Fibroblast of skin of right biceps (primary cell): ENCODE results near the gene LILRB2.
"Not testable (repeated sequence)": the region's sequence is repeated elsewhere in the genome, so short reads cannot be mapped to it uniquely, and the experiment has no call there.

Source experiments
- DNase-seq: peaks from one replicate; pipeline ENCODE4 v3.0.0-alpha.2; 2013

Gene LILRB2

GRCh38 chr19:54302257-54302656, 21.3 kb upstream of the LILRB2 start:
- no peak for DNase-seq

GRCh38 chr19:54299515-54299914, 18.6 kb upstream of the LILRB2 start:
- DNase-seq = no peak

GRCh38 chr19:54299126-54299498, 18.2 kb upstream of the LILRB2 start:
- DNase-seq = no peak

GRCh38 chr19:54298357-54299125, 17.6 kb upstream of the LILRB2 start:
- no peak for DNase-seq

- DNase-seq = no peak
Measured at GRCh38 chr19:54297759-54298305, 16.9 kb upstream of the LILRB2 start.

GRCh38 chr19:54294539-54294938, 13.6 kb upstream of the LILRB2 start:
- DNase-seq = no peak

GRCh38 chr19:54289160-54289559, 8.2 kb upstream of the LILRB2 start:
- not testable (repeated sequence) for DNase-seq

- peak; percentile 73 for DNase-seq
Measured at GRCh38 chr19:54287456-54287855, 6.5 kb upstream of the LILRB2 start.

- not testable (repeated sequence) for DNase-seq
Measured at GRCh38 chr19:54286283-54286682, 5.4 kb upstream of the LILRB2 start.

GRCh38 chr19:54285427-54286056, 4.6 kb upstream of the LILRB2 start:
- DNase-seq = not testable (repeated sequence)

GRCh38 chr19:54282686-54283470, 2.0 kb upstream of the LILRB2 start:
- DNase-seq = no peak

GRCh38 chr19:54281729-54282075, 792 bp upstream of the LILRB2 start:
- not testable (repeated sequence) for DNase-seq

- not testable (repeated sequence) for DNase-seq
Measured at GRCh38 chr19:54280441-54280840, 469 bp downstream of the LILRB2 start.

GRCh38 chr19:54280025-54280424, 885 bp downstream of the LILRB2 start:
- not testable (repeated sequence) for DNase-seq

- no peak for DNase-seq
Measured at GRCh38 chr19:54279406-54279962, 1.4 kb downstream of the LILRB2 start.

GRCh38 chr19:54278571-54279195, 2.2 kb downstream of the LILRB2 start:
- DNase-seq = not testable (repeated sequence)

- not testable (repeated sequence) for DNase-seq
Measured at GRCh38 chr19:54278056-54278455, 2.9 kb downstream of the LILRB2 start.

GRCh38 chr19:54277111-54277615, 3.7 kb downstream of the LILRB2 start:
- DNase-seq = not testable (repeated sequence)

- DNase-seq = no peak
Measured at GRCh38 chr19:54275951-54276350, 5.0 kb downstream of the LILRB2 start.

- DNase-seq = not testable (repeated sequence)
Measured at GRCh38 chr19:54274516-54274915, 6.4 kb downstream of the LILRB2 start.

- no peak for DNase-seq
Measured at GRCh38 chr19:54273821-54274220, 7.1 kb downstream of the LILRB2 start.

- DNase-seq = not testable (repeated sequence)
Measured at GRCh38 chr19:54272181-54272580, 8.7 kb downstream of the LILRB2 start.
